ENCODE measurements around the gene TPST1. TPM values are rescaled to one million over a fixed set of nuclear protein-coding genes. Genes with fewer than 3 reads are reported as not detected.

Gene TPST1
- total RNA-seq, 1 experiment from 2014 or later: 14.9 TPM

DNA sequence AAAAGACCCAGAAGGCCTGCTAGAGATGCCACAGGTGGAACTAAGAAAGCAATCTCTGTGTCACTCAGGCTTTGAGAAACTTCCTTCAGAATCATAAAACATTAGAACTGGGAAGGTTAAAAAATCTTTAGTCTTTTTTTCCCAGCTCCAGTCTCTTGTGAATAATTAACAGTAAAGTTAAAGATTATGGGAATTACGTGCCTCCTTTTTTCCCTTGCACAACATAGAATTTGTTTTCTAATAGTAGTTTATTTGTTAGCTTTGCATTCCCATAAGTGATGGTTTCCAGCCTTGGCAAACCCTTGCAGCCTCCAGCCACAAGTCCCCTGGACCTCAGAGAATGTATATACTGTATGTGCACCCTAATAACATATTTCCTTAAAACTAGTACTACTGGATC lies 128.3 kb downstream of the TPST1 start:
- ChIA-PET CTCF (no interaction called here), POLR2A (ENCODE audit: unreplicated experiment) (no interaction called here)
- no peak for TF ChIP-seq EZH2 (IDR thresholded peaks at IDR 0.05; ENCODE audit: low read depth)
- TF ChIP-seq, protein P1, sequence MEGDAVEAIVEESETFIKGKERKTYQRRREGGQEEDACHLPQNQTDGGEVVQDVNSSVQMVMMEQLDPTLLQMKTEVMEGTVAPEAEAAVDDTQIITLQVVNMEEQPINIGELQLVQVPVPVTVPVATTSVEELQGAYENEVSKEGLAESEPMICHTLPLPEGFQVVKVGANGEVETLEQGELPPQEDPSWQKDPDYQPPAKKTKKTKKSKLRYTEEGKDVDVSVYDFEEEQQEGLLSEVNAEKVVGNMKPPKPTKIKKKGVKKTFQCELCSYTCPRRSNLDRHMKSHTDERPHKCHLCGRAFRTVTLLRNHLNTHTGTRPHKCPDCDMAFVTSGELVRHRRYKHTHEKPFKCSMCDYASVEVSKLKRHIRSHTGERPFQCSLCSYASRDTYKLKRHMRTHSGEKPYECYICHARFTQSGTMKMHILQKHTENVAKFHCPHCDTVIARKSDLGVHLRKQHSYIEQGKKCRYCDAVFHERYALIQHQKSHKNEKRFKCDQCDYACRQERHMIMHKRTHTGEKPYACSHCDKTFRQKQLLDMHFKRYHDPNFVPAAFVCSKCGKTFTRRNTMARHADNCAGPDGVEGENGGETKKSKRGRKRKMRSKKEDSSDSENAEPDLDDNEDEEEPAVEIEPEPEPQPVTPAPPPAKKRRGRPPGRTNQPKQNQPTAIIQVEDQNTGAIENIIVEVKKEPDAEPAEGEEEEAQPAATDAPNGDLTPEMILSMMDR (conservative IDR thresholded peaks at IDR 0.05): no peak
- H3K27ac ChIP-seq: no peak overlapping the region
- H3K4me2 ChIP-seq: no peak overlapping the region
- H3K4me1 ChIP-seq (replicated peaks; ENCODE audit: insufficient read depth): no peaks in the 10 kb centered on the region
- intact Hi-C loops (cut with micrococcal nuclease; ENCODE audit: unreplicated experiment): no loop called here
- H4K20me1 ChIP-seq (ENCODE audit: insufficient read depth): no peaks in the 10 kb centered on the region
- no peaks in the 10 kb centered on the region for H3F3A ChIP-seq (ENCODE audit: insufficient read depth, low read depth)
- H2AFZ ChIP-seq: no peak overlapping the region
- H3K36me3 ChIP-seq (ENCODE audit: low read depth): no peaks in the 10 kb centered on the region
- no peak overlapping the region for H3K4me3 ChIP-seq
- BruUV-seq (replicated peaks): no TSS peak
- H3K9me2 ChIP-seq (ENCODE audit: insufficient read depth): no peaks in the 10 kb centered on the region
- no peaks in the 10 kb centered on the region for H3K27me3 ChIP-seq (ENCODE audit: insufficient read depth, low read depth)
- DNase-seq: no peak
- no peaks in the 10 kb centered on the region; the same call in 1 of the 2 replicates for H3K9me3 ChIP-seq (ENCODE audit: insufficient read depth, low read depth)
- no peaks in the 10 kb centered on the region for H3K79me2 ChIP-seq (ENCODE audit: low read depth)

DNA sequence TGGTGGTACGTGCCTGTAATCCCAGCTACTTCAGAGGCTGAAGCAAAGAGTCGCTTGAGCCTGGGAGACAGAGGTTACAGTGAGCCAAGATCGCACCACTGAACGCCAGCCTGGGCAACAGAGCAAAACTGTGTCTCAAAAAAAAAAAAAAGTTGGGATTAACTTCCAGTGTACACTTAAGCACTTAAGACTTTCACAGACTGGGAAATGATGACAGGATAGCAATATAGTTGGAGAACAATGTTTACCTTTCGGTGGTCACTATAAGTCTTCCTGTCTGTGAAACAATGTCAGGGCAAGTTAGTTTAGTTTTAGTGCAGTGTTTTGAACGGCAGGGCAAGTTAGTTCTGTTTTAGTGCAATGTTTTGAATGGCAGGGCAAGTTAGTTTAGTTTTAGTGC lies 130.2 kb downstream of the TPST1 start:
- no peaks in the 10 kb centered on the region for H3F3A ChIP-seq (ENCODE audit: insufficient read depth, low read depth)
- no peaks in the 10 kb centered on the region for H3K79me2 ChIP-seq (ENCODE audit: low read depth)
- TF ChIP-seq, protein P1 (conservative IDR thresholded peaks at IDR 0.05): no peak
- no peak for TF ChIP-seq EZH2 (IDR thresholded peaks at IDR 0.05; ENCODE audit: low read depth)
- no peaks in the 10 kb centered on the region for H3K36me3 ChIP-seq (ENCODE audit: low read depth)
- no peak overlapping the region for H3K27ac ChIP-seq
- H3K4me3 ChIP-seq: no peak overlapping the region
- BruUV-seq (replicated peaks): no TSS peak
- intact Hi-C loops (cut with micrococcal nuclease; ENCODE audit: unreplicated experiment): no loop called here
- no peak overlapping the region for H2AFZ ChIP-seq
- ChIA-PET POLR2A (ENCODE audit: unreplicated experiment) (no interaction called here), CTCF (no interaction called here)
- H3K27me3 ChIP-seq (ENCODE audit: insufficient read depth, low read depth): no peaks in the 10 kb centered on the region
- no peak for DNase-seq
- no peaks in the 10 kb centered on the region for H4K20me1 ChIP-seq (ENCODE audit: insufficient read depth)
- H3K9me2 ChIP-seq (ENCODE audit: insufficient read depth): no peaks in the 10 kb centered on the region
- no peaks in the 10 kb centered on the region for H3K4me1 ChIP-seq (replicated peaks; ENCODE audit: insufficient read depth)
- no peak overlapping the region for H3K4me2 ChIP-seq
- H3K9me3 ChIP-seq (ENCODE audit: insufficient read depth, low read depth): no peaks in the 10 kb centered on the region; the same call in 1 of the 2 replicates

DNA sequence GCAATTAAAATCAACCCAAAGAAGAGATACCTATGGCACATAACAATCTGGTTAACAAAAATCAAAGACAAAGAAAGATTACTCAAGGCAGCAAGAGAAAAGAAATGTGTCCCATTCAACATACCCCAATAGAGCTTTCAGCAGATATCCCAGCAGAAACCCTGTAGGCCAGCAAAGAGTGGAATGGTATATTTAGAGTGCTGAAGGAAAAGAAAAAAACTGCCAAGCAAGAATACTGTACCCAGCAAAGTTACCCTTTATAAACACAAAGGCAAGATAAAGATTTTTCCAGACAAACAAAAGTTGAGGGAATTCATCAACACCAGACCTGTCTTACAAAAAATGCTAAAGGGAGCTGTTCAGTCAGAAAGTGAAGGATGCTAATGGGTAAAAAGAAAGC lies 131.6 kb downstream of the TPST1 start:
- H4K20me1 ChIP-seq (ENCODE audit: insufficient read depth): no peaks in the 10 kb centered on the region
- no peak for TF ChIP-seq EZH2 (IDR thresholded peaks at IDR 0.05; ENCODE audit: low read depth)
- TF ChIP-seq, protein P1 (conservative IDR thresholded peaks at IDR 0.05): no peak
- H3F3A ChIP-seq (ENCODE audit: insufficient read depth, low read depth): no peaks in the 10 kb centered on the region
- no peaks in the 10 kb centered on the region for H3K4me1 ChIP-seq (replicated peaks; ENCODE audit: insufficient read depth)
- H3K4me3 ChIP-seq: no peak overlapping the region
- H3K36me3 ChIP-seq (ENCODE audit: low read depth): no peaks in the 10 kb centered on the region
- H3K79me2 ChIP-seq (ENCODE audit: low read depth): no peaks in the 10 kb centered on the region
- H3K27me3 ChIP-seq (ENCODE audit: insufficient read depth, low read depth): no peaks in the 10 kb centered on the region
- ChIA-PET POLR2A (ENCODE audit: unreplicated experiment) (no interaction called here), CTCF (no interaction called here)
- intact Hi-C loops (cut with micrococcal nuclease; ENCODE audit: unreplicated experiment): no loop called here
- no peak overlapping the region for H3K27ac ChIP-seq
- BruUV-seq (replicated peaks): no TSS peak
- H3K4me2 ChIP-seq: no peak overlapping the region
- no peak overlapping the region for H2AFZ ChIP-seq
- H3K9me3 ChIP-seq (ENCODE audit: insufficient read depth, low read depth): no peaks in the 10 kb centered on the region; the same call in 1 of the 2 replicates
- no peak for DNase-seq
- H3K9me2 ChIP-seq (ENCODE audit: insufficient read depth): no peaks in the 10 kb centered on the region

Data from PC-9 (cell line).